ENCODE measurements around the gene TDRD1.

Gene TDRD1

DNA sequence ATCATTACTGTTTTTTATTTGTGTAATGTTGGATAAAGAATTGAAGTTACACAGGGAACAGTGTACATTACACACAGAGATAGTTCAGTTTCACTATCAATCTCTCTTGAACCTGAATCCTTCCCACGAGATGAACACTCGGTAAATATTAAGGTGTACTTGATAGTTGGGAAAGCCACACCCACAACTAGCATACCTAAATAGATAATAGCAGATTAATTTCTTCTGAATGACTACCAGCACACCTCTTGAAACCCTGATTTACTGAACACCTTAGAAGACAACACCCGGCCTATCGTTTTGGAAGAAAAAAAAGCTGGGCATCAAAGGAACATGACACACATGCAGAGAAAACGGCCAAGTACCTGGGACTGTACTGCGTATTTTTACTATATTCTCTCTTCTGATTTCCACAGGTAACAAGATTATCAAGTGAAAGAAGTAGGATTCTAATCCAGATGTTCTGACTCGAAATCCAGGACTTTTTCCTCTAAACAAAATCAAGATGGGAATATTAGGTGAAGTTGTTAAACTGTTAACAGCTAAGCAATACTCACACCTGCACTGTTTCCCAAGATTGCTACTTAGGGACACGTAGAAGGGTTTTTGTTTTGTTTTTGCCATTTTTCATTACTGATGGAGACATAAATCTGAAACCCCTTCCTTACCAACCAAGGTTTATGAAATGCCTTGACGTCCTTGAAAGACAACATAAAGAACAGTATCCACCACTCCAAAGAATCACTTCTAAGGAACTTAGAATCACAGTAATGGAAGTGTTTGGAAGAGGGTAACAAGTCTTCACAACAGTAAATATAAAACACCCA is 6.2 kb upstream of the TDRD1 start:
- no peaks in the 10 kb centered on the region for H3K9me3 ChIP-seq (ENCODE audit: severe bottlenecking)
- TF ChIP-seq, protein P1, sequence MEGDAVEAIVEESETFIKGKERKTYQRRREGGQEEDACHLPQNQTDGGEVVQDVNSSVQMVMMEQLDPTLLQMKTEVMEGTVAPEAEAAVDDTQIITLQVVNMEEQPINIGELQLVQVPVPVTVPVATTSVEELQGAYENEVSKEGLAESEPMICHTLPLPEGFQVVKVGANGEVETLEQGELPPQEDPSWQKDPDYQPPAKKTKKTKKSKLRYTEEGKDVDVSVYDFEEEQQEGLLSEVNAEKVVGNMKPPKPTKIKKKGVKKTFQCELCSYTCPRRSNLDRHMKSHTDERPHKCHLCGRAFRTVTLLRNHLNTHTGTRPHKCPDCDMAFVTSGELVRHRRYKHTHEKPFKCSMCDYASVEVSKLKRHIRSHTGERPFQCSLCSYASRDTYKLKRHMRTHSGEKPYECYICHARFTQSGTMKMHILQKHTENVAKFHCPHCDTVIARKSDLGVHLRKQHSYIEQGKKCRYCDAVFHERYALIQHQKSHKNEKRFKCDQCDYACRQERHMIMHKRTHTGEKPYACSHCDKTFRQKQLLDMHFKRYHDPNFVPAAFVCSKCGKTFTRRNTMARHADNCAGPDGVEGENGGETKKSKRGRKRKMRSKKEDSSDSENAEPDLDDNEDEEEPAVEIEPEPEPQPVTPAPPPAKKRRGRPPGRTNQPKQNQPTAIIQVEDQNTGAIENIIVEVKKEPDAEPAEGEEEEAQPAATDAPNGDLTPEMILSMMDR (IDR thresholded peaks at IDR 0.05; ENCODE audit: low read depth, low read length), result no peak
- H3K27me3 ChIP-seq (ENCODE audit: insufficient read depth, low read depth, severe bottlenecking), result no peaks in the 10 kb centered on the region
- H3K4me3 ChIP-seq (ENCODE audit: low read depth, low read length), result peak overlapping the region; percentile 89
- H3K36me3 ChIP-seq, result peaks cover 4% of the 10 kb centered on the region; the same call in 1 of the 2 replicates
- H3K27ac ChIP-seq, result no peak overlapping the region; the same call in 1 of the 2 replicates
- DNase-seq, result no peak

DNA sequence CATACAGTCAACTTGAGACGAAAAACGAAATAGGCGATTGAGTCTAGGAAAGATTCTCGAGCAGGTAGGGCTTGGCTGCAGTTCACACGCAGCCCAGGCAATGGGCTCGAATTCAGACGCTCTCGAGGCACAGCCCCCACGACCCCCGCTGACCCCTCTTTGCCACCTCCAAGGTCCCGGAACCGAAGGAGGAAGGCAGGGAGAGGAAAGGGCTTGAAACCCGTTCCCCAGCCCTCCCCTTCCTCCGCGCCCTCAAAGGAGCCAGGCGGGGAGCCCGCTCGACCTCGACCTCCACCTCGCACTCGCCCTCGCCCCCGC is 5.6 kb upstream of the TDRD1 start:
- H3K27ac ChIP-seq, result peak overlapping the region; percentile 77
- peaks cover 4% of the 10 kb centered on the region; the same call in 1 of the 2 replicates for H3K36me3 ChIP-seq
- TF ChIP-seq, protein P1 (IDR thresholded peaks at IDR 0.05; ENCODE audit: low read depth, low read length), result no peak
- H3K4me3 ChIP-seq (ENCODE audit: low read depth, low read length), result peak overlapping the region; percentile 89
- no peaks in the 10 kb centered on the region for H3K27me3 ChIP-seq (ENCODE audit: insufficient read depth, low read depth, severe bottlenecking)
- no peaks in the 10 kb centered on the region for H3K9me3 ChIP-seq (ENCODE audit: severe bottlenecking)
- DNase-seq, result no peak

DNA sequence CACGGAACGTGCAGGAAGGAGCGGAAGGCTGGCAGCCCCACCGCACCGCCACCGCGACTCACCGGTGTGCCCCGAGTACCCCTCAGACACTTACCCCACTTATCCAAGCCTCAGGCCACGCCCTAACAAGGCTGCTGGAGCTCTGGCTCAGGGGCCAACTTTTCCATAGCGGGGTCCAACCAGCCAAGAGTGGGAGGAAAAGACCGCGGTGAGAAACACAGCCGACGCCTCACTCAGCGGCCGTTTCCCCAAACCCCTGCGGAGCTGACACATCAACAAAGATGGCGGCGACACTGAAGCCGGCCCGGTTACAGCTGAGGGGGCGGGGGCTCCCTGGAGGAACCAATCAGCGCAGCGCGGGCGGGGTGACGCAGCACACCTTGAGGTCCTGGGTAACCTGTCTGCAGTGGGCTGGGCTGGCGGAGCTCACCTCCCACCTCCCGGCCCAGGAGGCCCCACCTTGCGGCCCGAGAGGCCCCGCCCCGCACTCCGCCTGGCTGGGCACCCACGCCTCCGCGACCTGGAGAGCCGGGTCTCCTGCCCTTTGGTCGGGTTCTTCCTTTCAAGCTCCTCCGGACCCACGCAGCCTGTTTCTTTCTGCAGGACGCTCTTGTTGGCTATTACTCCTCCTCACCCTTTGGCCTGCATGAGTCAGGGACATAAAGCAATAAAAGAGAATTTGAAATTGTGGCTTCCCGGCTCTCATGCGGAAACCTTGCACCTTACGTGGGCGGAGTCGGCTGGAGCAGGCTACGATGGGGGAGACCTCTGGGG is 5.0 kb upstream of the TDRD1 start, which contains the start of gene CCDC186:
TSS of gene CCDC186 (minus strand) at position 283 of the 774 bp plus-strand sequence. CDS start 10,935 bp downstream, outside the sequence.
- Histone ChIP-seq H3K27me3 (ENCODE audit: insufficient read depth, low read depth, severe bottlenecking) (no peaks in the 10 kb centered on the region), H3K27ac (peak within 1 kb of the TSS; percentile 77), H3K4me3 (ENCODE audit: low read depth, low read length) (peak within 1 kb of the TSS; percentile 89), H3K9me3 (ENCODE audit: severe bottlenecking) (no peaks in the 10 kb centered on the region), H3K36me3 (peaks cover 4% of the 10 kb centered on the region; the same call in 1 of the 2 replicates)
- peak; percentile 98 for DNase-seq
- TF ChIP-seq, protein P1 (IDR thresholded peaks at IDR 0.05; ENCODE audit: low read depth, low read length), result no peak

DNA sequence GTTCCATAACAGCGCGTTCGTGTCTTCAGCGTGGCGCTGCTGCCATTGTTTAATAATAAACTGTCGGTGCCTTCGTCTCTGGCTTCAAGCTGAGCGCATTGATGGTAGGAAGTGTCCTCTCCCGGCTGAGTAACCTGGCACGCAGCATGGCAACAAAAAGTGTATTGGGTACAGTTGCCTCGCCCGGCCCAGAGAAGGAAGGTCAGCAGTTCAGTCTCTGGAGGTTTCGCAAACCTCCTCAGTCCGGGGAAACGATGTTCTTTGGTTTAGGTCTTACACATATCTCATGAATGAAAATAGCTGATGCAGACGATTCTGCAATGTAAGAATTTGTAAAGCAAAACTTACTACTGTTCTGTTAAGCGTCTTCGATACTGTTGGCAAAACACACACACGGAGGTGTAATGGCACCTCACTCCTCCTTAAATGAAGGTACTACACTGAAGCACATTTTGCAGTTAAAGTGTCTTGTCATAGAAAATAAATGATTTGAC is 4.4 kb upstream of the TDRD1 start:
- Histone ChIP-seq H3K36me3 (no peaks in the 10 kb centered on the region), H3K27ac (peak overlapping the region; percentile 77; the same call in 1 of the 2 replicates), H3K27me3 (ENCODE audit: insufficient read depth, low read depth, severe bottlenecking) (no peaks in the 10 kb centered on the region), H3K4me3 (ENCODE audit: low read depth, low read length) (peak overlapping the region; percentile 89), H3K9me3 (ENCODE audit: severe bottlenecking) (no peaks in the 10 kb centered on the region)
- TF ChIP-seq, protein P1 (IDR thresholded peaks at IDR 0.05; ENCODE audit: low read depth, low read length), result no peak
- peak; percentile 41 for DNase-seq

DNA sequence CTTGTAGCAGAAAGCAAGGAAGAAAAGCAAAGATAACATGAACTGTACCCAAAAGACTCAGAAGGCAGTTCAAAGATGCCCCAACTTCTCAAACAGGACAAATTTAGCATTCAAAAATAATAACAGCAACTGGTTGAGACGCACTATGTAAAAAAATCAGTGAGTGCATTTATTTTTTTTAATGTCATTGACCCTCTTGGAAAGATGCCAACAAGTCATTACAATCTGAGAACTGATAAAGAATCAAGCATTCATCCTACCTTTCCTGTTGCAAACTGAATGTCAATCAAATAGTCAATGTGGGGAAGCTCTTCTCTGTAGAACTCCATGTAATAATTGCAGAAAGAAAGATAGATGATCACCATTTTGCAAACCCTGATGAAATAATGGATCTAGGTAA is 3.5 kb upstream of the TDRD1 start:
- H3K27me3 ChIP-seq (ENCODE audit: insufficient read depth, low read depth, severe bottlenecking), result no peaks in the 10 kb centered on the region
- DNase-seq, result no peak
- no peak overlapping the region for H3K27ac ChIP-seq
- no peaks in the 10 kb centered on the region for H3K36me3 ChIP-seq
- TF ChIP-seq, protein P1 (IDR thresholded peaks at IDR 0.05; ENCODE audit: low read depth, low read length), result no peak
- H3K4me3 ChIP-seq (ENCODE audit: low read depth, low read length), result no peak overlapping the region
- no peaks in the 10 kb centered on the region for H3K9me3 ChIP-seq (ENCODE audit: severe bottlenecking)

Measured in WERI-Rb-1 (cell line).